Neural cell (in vitro differentiated cells): ENCODE results near the gene MMAB. TPM values are rescaled to one million over a fixed set of nuclear protein-coding genes. Genes with fewer than 3 reads are reported as not detected.

Experiments used
- H2AFZ ChIP-seq: fragments of 200-600, 300-800 bp; sonication (generic), shearing (Covaris generic); 2 replicates; pipeline ENCODE4 v1.6.0; 2014; ENCODE audit warnings: low read depth, mild to moderate bottlenecking, antibody characterized with exemption, low read length, moderate library complexity
- H3F3A ChIP-seq: fragments of 200-600 bp; shearing (Covaris generic); 2 replicates; pipeline ENCODE4 v1.6.1; 2016; ENCODE audit warnings: mild to moderate bottlenecking, moderate library complexity, mixed read lengths, antibody characterized with exemption, low read length; ENCODE audit not compliant: insufficient read depth, poor library complexity, severe bottlenecking
- H3K27ac ChIP-seq: fragments of 200-600, 300-800 bp; sonication (generic), shearing (Covaris generic); 2 replicates; pipeline ENCODE4 v1.5.1; 2014; ENCODE audit warnings: mild to moderate bottlenecking, low read length, moderate library complexity
- H3K27me3 ChIP-seq: fragments of 300-800, 200-600 bp; sonication (generic), shearing (Covaris generic); 2 replicates; pipeline ENCODE4 v1.6.0; 2014; ENCODE audit warnings: mild to moderate bottlenecking, low read depth, low read length, moderate library complexity; ENCODE audit not compliant: insufficient read depth
- H3K36me3 ChIP-seq: fragments of 300-800, 200-600 bp; sonication (generic), shearing (Covaris generic); 2 replicates; pipeline ENCODE4 v1.5.1; 2014; ENCODE audit warnings: mild to moderate bottlenecking, antibody characterized with exemption, low read length, moderate library complexity; ENCODE audit not compliant: insufficient read depth
- H3K4me2 ChIP-seq: fragments of 300-800, 200-600 bp; sonication (generic), shearing (Covaris generic); 2 replicates; pipeline ENCODE4 v1.6.0; 2014; ENCODE audit warnings: mild to moderate bottlenecking, low read length
- H3K4me3 ChIP-seq: fragments of 300-800, 200-600 bp; sonication (generic), shearing (Covaris generic); 2 replicates; pipeline ENCODE4 v1.5.1; 2014; ENCODE audit warnings: mild to moderate bottlenecking, low read length, moderate library complexity
- H3K79me2 ChIP-seq: fragments of 200-600 bp; shearing (Covaris generic); replicated peaks from 2 replicates; pipeline ENCODE4 v1.6.0; 2014; ENCODE audit warnings: mild to moderate bottlenecking, low read length, moderate library complexity; ENCODE audit not compliant: insufficient read depth
- H3K9ac ChIP-seq: fragments of 300-800, 200-600 bp; sonication (generic), shearing (Covaris generic); 2 replicates; pipeline ENCODE4 v1.6.1; 2016; ENCODE audit warnings: mild to moderate bottlenecking, low read length, mixed read lengths
- H3K9me2 ChIP-seq: fragments of 200-600 bp; shearing (Covaris generic); 2 replicates; pipeline ENCODE4 v1.6.1; 2016; ENCODE audit warnings: mild to moderate bottlenecking, low read length, mixed read lengths; ENCODE audit not compliant: insufficient read depth
- H3K9me3 ChIP-seq: fragments of 200-600, 300-800 bp; sonication (generic), shearing (Covaris generic); 2 replicates; pipeline ENCODE4 v1.6.1; 2016; ENCODE audit warnings: mild to moderate bottlenecking, mixed run types, low read length, moderate library complexity, mixed read lengths
- H4K20me1 ChIP-seq: fragments of 200-600 bp; shearing (Covaris generic); 2 replicates; pipeline ENCODE4 v1.6.1; 2016; ENCODE audit warnings: mild to moderate bottlenecking, mixed run types; ENCODE audit not compliant: insufficient read depth
- CTCF ChIP-seq: fragments of 450-650 bp; IDR thresholded peaks from 2 replicates; pipeline ENCODE4 v1.5.1; 2014; ENCODE audit warnings: antibody characterized with exemption, mild to moderate bottlenecking, moderate library complexity; ENCODE audit not compliant: poor library complexity, severe bottlenecking
- EP300 ChIP-seq: fragments of 450-650 bp; conservative IDR thresholded peaks from 2 replicates; pipeline ENCODE4 v1.6.1; 2014; ENCODE audit warnings: antibody characterized with exemption, mild to moderate bottlenecking, moderate library complexity; ENCODE audit not compliant: poor library complexity, severe bottlenecking
- EZH2 ChIP-seq: fragments of 200-600, 300-800 bp; shearing (Covaris generic), sonication (generic); IDR thresholded peaks from 2 replicates; pipeline ENCODE4 v1.6.1; 2014; ENCODE audit warnings: antibody characterized with exemption, low read length, borderline replicate concordance, mild to moderate bottlenecking; ENCODE audit not compliant: insufficient read depth, poor library complexity, severe bottlenecking
- MXI1 ChIP-seq: fragments of 450-650 bp; conservative IDR thresholded peaks from 2 replicates; pipeline ENCODE4 v1.6.1; 2014; ENCODE audit warnings: antibody characterized with exemption, mild to moderate bottlenecking; ENCODE audit not compliant: poor library complexity, severe bottlenecking
- POLR2AphosphoS5 ChIP-seq: IDR thresholded peaks from 2 replicates; pipeline ENCODE4 v1.6.1; 2012
- RAD21 ChIP-seq: fragments of 450-650 bp; conservative IDR thresholded peaks from 2 replicates; pipeline ENCODE4 v1.6.1; 2014; ENCODE audit warnings: antibody characterized with exemption, mild to moderate bottlenecking, moderate library complexity
- REST ChIP-seq: IDR thresholded peaks from 2 replicates; pipeline ENCODE4 v1.6.1; 2012; ENCODE audit warnings: borderline replicate concordance
- SMC3 ChIP-seq: fragments of 450-650 bp; conservative IDR thresholded peaks from 2 replicates; pipeline ENCODE4 v1.6.1; 2014; ENCODE audit warnings: antibody characterized with exemption, mild to moderate bottlenecking, moderate library complexity; ENCODE audit not compliant: poor library complexity
- TAF1 ChIP-seq: IDR thresholded peaks from 2 replicates; pipeline ENCODE4 v1.6.1; 2012; ENCODE audit warnings: low read depth
- polyA plus RNA-seq: library from polyadenylated mRNA; depleted of rRNA; stranded (reverse); fragments of >200 nt; gene quantifications from 2 replicates; pipeline ENCODE4 v1.2.3, GENCODE V29; 2014

MMAB gene
- polyA plus RNA-seq, 1 donor from 2014 or later = 52.6 TPM

DNA sequence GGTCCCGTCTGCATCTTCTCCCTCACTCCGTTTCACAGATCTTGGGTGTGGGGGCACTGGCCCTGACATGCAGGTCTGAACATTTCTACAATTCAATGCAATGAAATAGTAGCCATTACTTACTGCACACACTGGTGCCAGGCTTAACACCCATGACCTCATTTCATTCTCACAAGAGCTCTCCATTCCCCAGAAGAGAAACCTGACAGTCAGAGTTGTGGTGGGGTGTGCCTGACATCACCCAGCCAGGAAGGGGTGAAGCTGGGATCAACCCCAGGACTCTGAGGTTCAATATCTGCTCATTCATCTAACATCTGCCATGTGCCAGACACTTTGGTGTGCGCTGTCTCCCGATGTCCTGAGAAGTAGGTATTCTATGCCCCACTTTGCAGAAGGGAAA is 35.0 kb upstream of the MMAB start:
- TF ChIP-seq RAD21 = no peak
- TF ChIP-seq EZH2 = no peak
- TF ChIP-seq SMC3 = no peak
- TF ChIP-seq TAF1 = no peak
- TF ChIP-seq REST = no peak
- no peak for TF ChIP-seq EP300
- no peak for TF ChIP-seq POLR2AphosphoS5
- TF ChIP-seq MXI1 = no peak
- no peak for TF ChIP-seq CTCF
- H3K9me2 ChIP-seq = no peaks in the 10 kb centered on the region
- H3K4me2 ChIP-seq = no peak overlapping the region
- no peaks in the 10 kb centered on the region for H4K20me1 ChIP-seq
- H3F3A ChIP-seq = no peaks in the 10 kb centered on the region
- H3K4me3 ChIP-seq = no peak overlapping the region
- H3K36me3 ChIP-seq = no peaks in the 10 kb centered on the region
- H3K79me2 ChIP-seq = no peaks in the 10 kb centered on the region
- no peak overlapping the region for H2AFZ ChIP-seq
- no peaks in the 10 kb centered on the region for H3K27me3 ChIP-seq
- no peak overlapping the region for H3K27ac ChIP-seq
- no peak overlapping the region for H3K9ac ChIP-seq
- no peaks in the 10 kb centered on the region for H3K9me3 ChIP-seq

DNA sequence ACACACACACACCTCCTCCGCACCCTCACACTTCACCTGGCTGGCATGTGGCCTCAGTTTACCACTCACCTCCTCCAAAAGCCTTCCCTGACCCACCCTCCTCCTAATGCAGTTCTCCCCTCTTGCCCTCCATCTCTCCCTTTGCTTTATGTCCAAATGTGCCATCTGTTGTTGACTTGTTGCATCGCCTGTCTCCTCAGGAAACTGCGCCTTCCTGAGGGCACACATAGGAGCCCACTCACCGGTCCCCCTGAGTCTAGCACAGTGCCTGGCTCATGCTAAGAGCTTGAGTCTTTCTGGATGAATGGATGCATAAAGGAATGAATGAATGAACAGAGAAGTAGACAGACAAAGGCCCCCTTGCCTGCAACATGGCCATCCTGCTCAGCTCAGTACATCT is 34.3 kb upstream of the MMAB start:
- H3K4me2 ChIP-seq = no peak overlapping the region
- H4K20me1 ChIP-seq = no peaks in the 10 kb centered on the region
- no peaks in the 10 kb centered on the region for H3K27me3 ChIP-seq
- TF ChIP-seq REST (no peak), TAF1 (no peak), EZH2 (no peak), POLR2AphosphoS5 (no peak)
- no peaks in the 10 kb centered on the region for H3K36me3 ChIP-seq
- no peak overlapping the region for H3K9ac ChIP-seq
- H3K79me2 ChIP-seq = no peaks in the 10 kb centered on the region
- no peak overlapping the region for H3K27ac ChIP-seq
- H2AFZ ChIP-seq = no peak overlapping the region
- H3K9me2 ChIP-seq = no peaks in the 10 kb centered on the region
- no peaks in the 10 kb centered on the region for H3K9me3 ChIP-seq
- H3F3A ChIP-seq = no peaks in the 10 kb centered on the region
- no peak overlapping the region for H3K4me3 ChIP-seq
